HAP-1 (cell line): ENCODE results near the gene CDC7.

Experiments
- DNase-seq, 2 experiments: peaks; one replicate each; pipeline ENCODE4 v3.0.0-alpha.2; 2016 to 2020; ENCODE audit warnings: low spot score in 2 of 2
- H3K27me3 ChIP-seq: fragments of 250-450 bp; sonication (Bioruptor Pico); 2 replicates; pipeline ENCODE4 v1.5.1; 2020; ENCODE audit warnings: low read depth, mild to moderate bottlenecking, moderate library complexity
- H3K36me3 ChIP-seq: fragments of 250-450 bp; sonication (Bioruptor Pico); replicated peaks from 2 replicates; pipeline ENCODE4 v1.5.1; 2020; ENCODE audit warnings: mild to moderate bottlenecking
- H3K4me1 ChIP-seq: fragments of 250-450 bp; sonication (Bioruptor Pico); 2 replicates; pipeline ENCODE4 v1.5.1; 2020; ENCODE audit warnings: mild to moderate bottlenecking
- H3K4me3 ChIP-seq: fragments of 250-450 bp; sonication (Bioruptor Pico); 2 replicates; pipeline ENCODE4 v1.5.1; 2020; ENCODE audit warnings: mild to moderate bottlenecking, moderate library complexity
- H3K9me3 ChIP-seq: fragments of 250-450 bp; sonication (Bioruptor Pico); 2 replicates; pipeline ENCODE4 v1.5.1; 2020; ENCODE audit warnings: mild to moderate bottlenecking, moderate library complexity
- in situ Hi-C: fragments of 300-500 bp; cut with MboI; formaldehyde crosslinking; loops from 3 replicates; pipeline ENCODE4 v1.14.3; 2020; ENCODE audit warnings: low sequenced_read_pairs, inconsistent platforms, mixed read lengths

CDC7 gene

GRCh38 chr1:91545506-91546300 is 45.1 kb downstream of the CDC7 start:
- Histone ChIP-seq H3K27me3 (no peaks in the 10 kb centered on the region), H3K4me3 (no peak overlapping the region), H3K36me3 (no peaks in the 10 kb centered on the region), H3K9me3 (no peaks in the 10 kb centered on the region), H3K4me1 (no peaks in the 10 kb centered on the region)
- no peak for DNase-seq
- in situ Hi-C loops = no loop called here

- Histone ChIP-seq H3K36me3 (no peaks in the 10 kb centered on the region), H3K4me3 (no peak overlapping the region), H3K27me3 (no peaks in the 10 kb centered on the region), H3K9me3 (no peaks in the 10 kb centered on the region), H3K4me1 (no peaks in the 10 kb centered on the region)
- in situ Hi-C loops = no loop called here
- DNase-seq = no peak
Measured at GRCh38 chr1:91546301-91546581, 45.6 kb downstream of the CDC7 start.

- no peaks in the 10 kb centered on the region for H3K9me3 ChIP-seq
- H3K36me3 ChIP-seq = no peaks in the 10 kb centered on the region
- in situ Hi-C loops = no loop called here
- H3K4me3 ChIP-seq = no peak overlapping the region
- no peaks in the 10 kb centered on the region for H3K27me3 ChIP-seq
- DNase-seq = no peak
- no peaks in the 10 kb centered on the region for H3K4me1 ChIP-seq
Measured at GRCh38 chr1:91546876-91547275, 46.2 kb downstream of the CDC7 start.

- in situ Hi-C loops = no loop called here
Measured at GRCh38 chr1:91548376-91549040, 47.9 kb downstream of the CDC7 start.

GRCh38 chr1:91549041-91549735 is 48.5 kb downstream of the CDC7 start:
- DNase-seq = no peak
- in situ Hi-C loops = no loop called here
- Histone ChIP-seq H3K27me3 (no peaks in the 10 kb centered on the region), H3K4me3 (no peak overlapping the region), H3K36me3 (no peaks in the 10 kb centered on the region), H3K9me3 (no peaks in the 10 kb centered on the region), H3K4me1 (no peaks in the 10 kb centered on the region)

More at GRCh38 chr1:91548376-91549040, 47.9 kb downstream of the CDC7 start:
- Histone ChIP-seq H3K27me3 (no peaks in the 10 kb centered on the region), H3K4me3 (no peak overlapping the region), H3K4me1 (no peaks in the 10 kb centered on the region), H3K36me3 (no peaks in the 10 kb centered on the region), H3K9me3 (no peaks in the 10 kb centered on the region)
- no peak for DNase-seq

- DNase-seq = no peak
- in situ Hi-C loops = loop anchor here (5.0 kb wide), 1 partner anchor 51 kb away; no protein-coding TSS in a partner anchor
- Histone ChIP-seq H3K27me3 (no peaks in the 10 kb centered on the region), H3K4me3 (no peak overlapping the region), H3K36me3 (no peaks in the 10 kb centered on the region), H3K9me3 (no peaks in the 10 kb centered on the region), H3K4me1 (no peaks in the 10 kb centered on the region)
Measured at GRCh38 chr1:91550961-91551360, 50.3 kb downstream of the CDC7 start.

- H3K27me3 ChIP-seq = no peaks in the 10 kb centered on the region
- H3K9me3 ChIP-seq = no peaks in the 10 kb centered on the region
- no peaks in the 10 kb centered on the region for H3K36me3 ChIP-seq
- in situ Hi-C loops = loop anchor here (5.0 kb wide), 1 partner anchor 50 kb away; no protein-coding TSS in a partner anchor
- H3K4me1 ChIP-seq = no peaks in the 10 kb centered on the region
- H3K4me3 ChIP-seq = no peak overlapping the region
- no peak for DNase-seq
Measured at GRCh38 chr1:91552091-91552490, 51.4 kb downstream of the CDC7 start.

GRCh38 chr1:91552596-91552995 is 51.9 kb downstream of the CDC7 start:
- H3K4me1 ChIP-seq = no peaks in the 10 kb centered on the region
- no peaks in the 10 kb centered on the region for H3K36me3 ChIP-seq
- no peaks in the 10 kb centered on the region for H3K27me3 ChIP-seq
- in situ Hi-C loops = loop anchor here (5.0 kb wide), 1 partner anchor 50 kb away; no protein-coding TSS in a partner anchor
- no peak for DNase-seq
- H3K9me3 ChIP-seq = no peaks in the 10 kb centered on the region
- no peak overlapping the region for H3K4me3 ChIP-seq

GRCh38 chr1:91553177-91553591 is 52.5 kb downstream of the CDC7 start:
- in situ Hi-C loops = loop anchor here (5.0 kb wide), 1 partner anchor 49 kb away; no protein-coding TSS in a partner anchor
- no peaks in the 10 kb centered on the region for H3K4me1 ChIP-seq
- no peak for DNase-seq
- no peaks in the 10 kb centered on the region for H3K27me3 ChIP-seq
- H3K9me3 ChIP-seq = no peaks in the 10 kb centered on the region
- H3K4me3 ChIP-seq = no peak overlapping the region
- no peaks in the 10 kb centered on the region for H3K36me3 ChIP-seq

- in situ Hi-C loops = no loop called here
- Histone ChIP-seq H3K9me3 (no peaks in the 10 kb centered on the region), H3K27me3 (no peaks in the 10 kb centered on the region), H3K4me3 (no peak overlapping the region), H3K4me1 (no peaks in the 10 kb centered on the region), H3K36me3 (no peaks in the 10 kb centered on the region)
- DNase-seq = no peak
Measured at GRCh38 chr1:91555074-91555730, 54.6 kb downstream of the CDC7 start.

GRCh38 chr1:91555821-91556531 is 55.3 kb downstream of the CDC7 start:
- DNase-seq = no peak
- Histone ChIP-seq H3K9me3 (no peaks in the 10 kb centered on the region), H3K4me3 (no peak overlapping the region), H3K27me3 (no peaks in the 10 kb centered on the region), H3K4me1 (no peaks in the 10 kb centered on the region), H3K36me3 (no peaks in the 10 kb centered on the region)
- in situ Hi-C loops = no loop called here

- DNase-seq = no peak
- Histone ChIP-seq H3K27me3 (no peaks in the 10 kb centered on the region), H3K36me3 (no peaks in the 10 kb centered on the region), H3K4me3 (no peak overlapping the region), H3K9me3 (no peaks in the 10 kb centered on the region), H3K4me1 (no peaks in the 10 kb centered on the region)
- in situ Hi-C loops = no loop called here
Measured at GRCh38 chr1:91556556-91556955, 55.9 kb downstream of the CDC7 start.

GRCh38 chr1:91557039-91557690 is 56.5 kb downstream of the CDC7 start:
- no peaks in the 10 kb centered on the region for H3K9me3 ChIP-seq
- no peaks in the 10 kb centered on the region for H3K4me1 ChIP-seq
- H3K4me3 ChIP-seq = no peak overlapping the region
- in situ Hi-C loops = no loop called here
- H3K36me3 ChIP-seq = no peaks in the 10 kb centered on the region
- H3K27me3 ChIP-seq = no peaks in the 10 kb centered on the region
- DNase-seq = no peak
